CD4-positive, alpha-beta memory T cell (primary cell): ENCODE results near the gene BDNF. TPM values are rescaled to one million over a fixed set of nuclear protein-coding genes. Genes with fewer than 3 reads are reported as not detected.
A peak's percentile ranks its signal among the peaks of the same experiment; 100 is the strongest.

Source experiments
- CTCF ChIA-PET: fragments of 350-600 bp; sonication (Branson Sonifier 250); formaldehyde crosslinking; loops from one replicate; lab custom pipeline; 2021; ENCODE audit warnings: inconsistent platforms; ENCODE audit not compliant: partially characterized antibody; lab: Charles Lee
- POLR2A ChIA-PET: fragments of 350-600 bp; sonication (Branson Sonifier 250); formaldehyde crosslinking; loops from one replicate; lab custom pipeline; 2021; ENCODE audit not compliant: partially characterized antibody; lab: Charles Lee
- DNase-seq, 5 donors: peaks; one replicate each; pipeline versions ENCODE4 v3.0.0 to v3.0.0-alpha.2; 2020 to 2022; ENCODE audit warnings: mixed read lengths in 1 of 5
- H3K27ac ChIP-seq: one replicate; pipeline ENCODE4 v1.7.0; 2013; ENCODE audit warnings: low read depth, low read length
- H3K27me3 ChIP-seq: 2 replicates; pipeline ENCODE4 v1.7.0; 2013; ENCODE audit warnings: mild to moderate bottlenecking, low read length, moderate library complexity; ENCODE audit not compliant: insufficient read depth
- H3K36me3 ChIP-seq: 2 replicates; pipeline ENCODE4 v1.7.0; 2013; ENCODE audit warnings: mild to moderate bottlenecking, low read length, moderate library complexity; ENCODE audit not compliant: insufficient read depth
- H3K4me1 ChIP-seq: 2 replicates; pipeline ENCODE4 v1.7.0; 2013; ENCODE audit warnings: mild to moderate bottlenecking, low read length, moderate library complexity; ENCODE audit not compliant: insufficient read depth
- H3K4me3 ChIP-seq, 2 donors: one replicate each; pipeline ENCODE4 v1.7.0; 2013; ENCODE audit warnings: low read length in 2 of 2, mild to moderate bottlenecking in 1 of 2
- H3K9me3 ChIP-seq, 2 donors: one replicate each; pipeline ENCODE4 v1.7.0; 2013; ENCODE audit warnings: low read length in 2 of 2, control low read depth in 1 of 2; ENCODE audit not compliant: control insufficient read depth in 1 of 2
- H3K27ac Mint-ChIP-seq, 7 donors: one replicate each; pipeline ENCODE4 v1.8.0; 2020 to 2021; ENCODE audit warnings: mixed read lengths in 7 of 7, mild to moderate bottlenecking in 6 of 7, inconsistent platforms in 3 of 7, moderate library complexity in 3 of 7
- H3K27me3 Mint-ChIP-seq, 2 donors: one replicate each; pipeline ENCODE4 v1.8.0; 2020 to 2021; ENCODE audit warnings: mixed read lengths in 2 of 2
- H3K36me3 Mint-ChIP-seq, 2 donors: one replicate each; pipeline ENCODE4 v1.8.0; 2020 to 2021; ENCODE audit warnings: mixed read lengths in 2 of 2, inconsistent platforms in 1 of 2, mild to moderate bottlenecking in 1 of 2
- H3K4me1 Mint-ChIP-seq, 4 donors: one replicate each; pipeline ENCODE4 v1.8.0; 2020 to 2021; ENCODE audit warnings: mixed read lengths in 4 of 4, mild to moderate bottlenecking in 1 of 4
- H3K4me3 Mint-ChIP-seq, 8 donors: one replicate each; pipeline ENCODE4 v1.8.0; 2020 to 2021; ENCODE audit warnings: mixed read lengths in 8 of 8, mild to moderate bottlenecking in 7 of 8, moderate library complexity in 6 of 8, inconsistent platforms in 3 of 8
- H3K9me3 Mint-ChIP-seq, 8 donors: one replicate each; pipeline ENCODE4 v1.8.0; 2020 to 2021; ENCODE audit warnings: mixed read lengths in 8 of 8, mild to moderate bottlenecking in 5 of 8, inconsistent platforms in 3 of 8, moderate library complexity in 1 of 8
- intact Hi-C: fragments of 100-400 bp; cut with micrococcal nuclease; formaldehyde crosslinking; loops from one replicate; pipeline ENCODE4 v1.15.1; 2023
- polyA plus RNA-seq, 2 donors: library from polyadenylated mRNA; unstranded; fragments of 300-500 nt; fragmentation: Illumina TruSeq; gene quantifications; one replicate each; pipeline ENCODE4 v1.2.3, GENCODE V29; 2021
- total RNA-seq, 2 experiments: library from RNA; stranded (reverse); gene quantifications; one replicate each; pipeline ENCODE4 v1.2.3, GENCODE V29; 2021

BDNF gene
- total and polyA plus RNA-seq, 4 experiments from 2014 or later = not detected

DNA sequence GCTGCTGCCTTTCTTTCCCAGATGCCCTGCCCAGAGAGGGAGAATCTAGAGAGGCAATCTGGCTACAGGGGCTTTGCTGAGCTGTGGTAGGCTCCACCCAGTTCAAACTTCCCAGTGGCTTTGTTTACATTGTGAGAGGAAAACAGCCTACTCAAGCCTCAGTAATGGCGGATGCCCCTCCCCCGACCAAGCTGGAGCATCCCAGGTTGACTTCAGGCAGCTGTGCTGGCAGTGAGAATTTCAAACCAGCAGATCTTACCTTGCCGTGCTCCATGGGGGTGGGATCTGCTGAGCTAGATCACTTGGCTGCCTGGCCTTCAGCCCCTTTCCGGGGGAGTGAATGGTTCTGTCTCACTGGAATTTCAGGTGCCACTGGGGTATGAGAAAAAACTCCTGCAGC, 12.2 kb downstream of the BDNF start:
- H3K4me3 ChIP-seq = no peak overlapping the region
- DNase-seq = no peak
- POLR2A ChIA-PET = no interaction called here
- no peak overlapping the region for H3K27ac ChIP-seq
- intact Hi-C loops = no loop called here
- no peaks in the 10 kb centered on the region for H3K36me3 ChIP-seq
- H3K9me3 ChIP-seq = no peaks in the 10 kb centered on the region
- no peaks in the 10 kb centered on the region for H3K4me1 ChIP-seq
- Mint-ChIP-seq H3K27ac (no peak overlapping the region), H3K4me1 (no peaks in the 10 kb centered on the region), H3K9me3 (peaks cover 0 to 9% (median 3%) of the 10 kb centered on the region in 8 donors), H3K4me3 (no peak overlapping the region), H3K36me3 (no peaks in the 10 kb centered on the region), H3K27me3 (peaks cover 0 to 1% of the 10 kb centered on the region in 2 donors)
- no peaks in the 10 kb centered on the region for H3K27me3 ChIP-seq
- CTCF ChIA-PET = interaction anchor here (1.6 kb wide), 1 partner anchor 13 kb away, joined by 3 read pairs; no protein-coding TSS in a partner anchor

DNA sequence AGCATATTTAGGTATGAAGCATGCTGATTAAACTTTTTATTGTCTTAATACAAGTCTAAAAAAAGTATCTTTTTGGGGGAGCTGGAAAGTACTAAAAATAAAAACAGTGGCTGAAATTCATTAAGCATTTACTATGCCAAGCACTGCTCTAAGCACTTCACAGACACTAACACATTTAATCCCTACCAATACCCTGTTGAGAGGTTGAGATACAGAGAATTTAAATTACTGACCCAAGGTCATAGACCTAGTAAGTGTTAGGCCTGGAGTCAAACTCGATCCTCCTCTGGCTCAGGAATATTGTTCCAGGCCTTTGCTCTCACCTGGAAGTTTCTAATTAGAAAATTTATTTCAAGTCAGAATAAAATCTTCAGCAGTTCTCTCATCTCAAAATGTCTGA, 18.6 kb downstream of the BDNF start:
- Mint-ChIP-seq H3K4me1 (no peaks in the 10 kb centered on the region), H3K27me3 (peaks cover 0 to 1% of the 10 kb centered on the region in 2 donors), H3K4me3 (no peak overlapping the region), H3K27ac (no peak overlapping the region), H3K36me3 (peaks cover 0 to 3% of the 10 kb centered on the region in 2 donors), H3K9me3 (peaks cover 0 to 9% (median 2%) of the 10 kb centered on the region in 8 donors)
- H3K4me3 ChIP-seq = no peak overlapping the region
- no peaks in the 10 kb centered on the region for H3K27me3 ChIP-seq
- intact Hi-C loops = no loop called here
- H3K27ac ChIP-seq = no peak overlapping the region
- CTCF ChIA-PET = no interaction called here
- H3K36me3 ChIP-seq = no peaks in the 10 kb centered on the region
- no peaks in the 10 kb centered on the region for H3K4me1 ChIP-seq
- H3K9me3 ChIP-seq = no peaks in the 10 kb centered on the region
- POLR2A ChIA-PET = no interaction called here
- no peak for DNase-seq

DNA sequence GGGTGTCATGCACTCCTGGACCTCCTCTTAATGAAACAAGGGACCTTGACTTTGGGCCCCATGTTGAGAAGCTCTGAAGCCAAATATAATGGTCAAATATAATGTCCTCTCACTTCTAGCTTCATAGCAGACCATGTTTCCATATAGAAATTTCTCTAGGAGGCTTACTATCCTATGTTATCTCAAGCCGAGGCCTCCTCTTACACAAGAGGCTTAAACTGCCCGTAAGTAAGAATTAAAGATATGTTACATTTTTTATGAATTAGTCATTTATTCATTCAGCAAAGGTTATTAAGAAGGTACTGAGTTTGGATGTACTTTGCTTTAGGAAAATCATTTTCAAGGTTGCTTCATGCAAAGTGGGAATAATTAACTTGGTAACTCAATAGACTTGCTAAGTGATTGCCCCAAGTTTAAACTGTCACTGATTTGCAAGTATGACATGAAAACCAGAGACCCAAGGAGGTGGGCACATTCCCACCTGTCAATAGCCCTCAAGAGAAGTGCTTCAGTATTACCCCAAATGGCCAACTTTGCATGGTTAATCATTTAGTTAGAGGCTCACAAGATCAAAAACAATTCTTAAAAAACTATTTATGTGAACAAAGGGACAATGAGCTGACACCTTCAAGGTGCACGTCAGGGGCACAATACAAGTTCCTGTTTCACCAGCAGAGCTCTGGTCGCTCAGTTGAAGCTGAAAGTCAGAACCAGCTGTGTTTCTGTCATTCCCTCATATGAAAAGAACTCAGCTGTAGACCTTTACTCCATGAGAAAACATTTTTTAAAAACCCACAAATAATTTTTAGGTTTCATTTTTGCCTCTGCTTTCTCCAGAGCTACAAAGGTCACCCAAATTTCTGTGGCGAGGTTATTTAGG, 20.9 kb downstream of the BDNF start:
- no peak overlapping the region for H3K4me3 Mint-ChIP-seq
- no peaks in the 10 kb centered on the region for H3K4me1 Mint-ChIP-seq
- H3K9me3 ChIP-seq = no peaks in the 10 kb centered on the region
- intact Hi-C loops = no loop called here
- H3K4me3 ChIP-seq = no peak overlapping the region
- H3K27me3 Mint-ChIP-seq = no peaks in the 10 kb centered on the region
- H3K27me3 ChIP-seq = no peaks in the 10 kb centered on the region
- no peaks in the 10 kb centered on the region for H3K4me1 ChIP-seq
- H3K36me3 ChIP-seq = no peaks in the 10 kb centered on the region
- H3K27ac Mint-ChIP-seq = peak overlapping the region in 1 of 7 donors; percentile 9
- no peak overlapping the region for H3K27ac ChIP-seq
- H3K9me3 Mint-ChIP-seq = peaks cover 0 to 9% (median 2%) of the 10 kb centered on the region in 8 donors
- H3K36me3 Mint-ChIP-seq = peaks cover 0 to 3% of the 10 kb centered on the region in 2 donors
- ChIA-PET CTCF (no interaction called here), POLR2A (no interaction called here)
- no peak for DNase-seq

DNA sequence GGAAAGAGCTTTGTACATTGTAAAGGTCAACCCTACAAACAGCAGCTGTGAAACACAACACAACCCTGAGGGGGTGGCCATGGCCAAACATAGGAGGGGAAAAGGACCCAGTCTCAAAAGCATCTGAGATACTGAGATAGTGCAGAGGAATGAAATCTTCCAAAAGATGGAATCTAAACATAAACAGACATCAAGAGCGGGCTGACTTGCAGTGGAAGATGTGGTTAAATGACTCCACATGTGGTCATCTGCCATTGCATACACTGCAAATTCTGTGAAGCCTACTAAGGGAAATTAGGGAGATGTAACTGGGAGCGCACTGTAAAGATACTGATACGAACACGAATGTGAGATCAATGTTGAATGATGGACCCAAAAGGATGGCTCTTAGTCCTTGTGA, 22.0 kb downstream of the BDNF start:
- Mint-ChIP-seq H3K27me3 (no peaks in the 10 kb centered on the region), H3K36me3 (peaks cover 0 to 3% of the 10 kb centered on the region in 2 donors), H3K27ac (no peak overlapping the region), H3K4me3 (no peak overlapping the region), H3K4me1 (no peaks in the 10 kb centered on the region), H3K9me3 (peaks cover 0 to under 1% (median 0%) of the 10 kb centered on the region in 8 donors)
- no peaks in the 10 kb centered on the region for H3K27me3 ChIP-seq
- CTCF ChIA-PET = no interaction called here
- no peak overlapping the region for H3K4me3 ChIP-seq
- H3K9me3 ChIP-seq = no peaks in the 10 kb centered on the region
- no peaks in the 10 kb centered on the region for H3K36me3 ChIP-seq
- intact Hi-C loops = no loop called here
- no peak overlapping the region for H3K27ac ChIP-seq
- no peaks in the 10 kb centered on the region for H3K4me1 ChIP-seq
- no peak for DNase-seq
- POLR2A ChIA-PET = no interaction called here

DNA sequence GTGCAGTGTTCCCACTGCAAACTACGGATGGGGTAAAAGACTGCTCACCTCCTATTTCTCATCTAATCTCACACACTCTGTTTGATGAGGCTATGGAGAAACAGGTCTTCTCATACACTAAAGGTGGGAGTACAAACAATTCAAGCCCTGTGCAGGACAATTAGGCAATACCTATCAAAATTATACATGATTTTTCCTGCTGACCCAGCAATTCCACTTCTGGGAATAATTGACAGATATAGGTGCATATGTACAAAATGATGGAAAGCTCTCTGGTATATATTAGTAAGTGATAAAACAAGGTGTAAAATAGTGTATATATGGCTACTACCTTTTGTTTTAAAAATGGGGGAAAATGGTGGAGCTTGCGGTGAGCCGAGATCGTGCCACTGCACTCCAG, 23.1 kb downstream of the BDNF start:
- Mint-ChIP-seq H3K4me1 (no peaks in the 10 kb centered on the region), H3K4me3 (no peak overlapping the region), H3K27me3 (no peaks in the 10 kb centered on the region), H3K9me3 (peaks cover 0 to 4% (median 0%) of the 10 kb centered on the region in 8 donors), H3K27ac (no peak overlapping the region), H3K36me3 (peaks cover 0 to 3% of the 10 kb centered on the region in 2 donors)
- Histone ChIP-seq H3K36me3 (no peaks in the 10 kb centered on the region), H3K27ac (no peak overlapping the region), H3K27me3 (no peaks in the 10 kb centered on the region), H3K4me1 (no peaks in the 10 kb centered on the region), H3K4me3 (no peak overlapping the region), H3K9me3 (no peaks in the 10 kb centered on the region)
- no peak for DNase-seq
- intact Hi-C loops = no loop called here
- CTCF ChIA-PET = no interaction called here
- POLR2A ChIA-PET = no interaction called here

DNA sequence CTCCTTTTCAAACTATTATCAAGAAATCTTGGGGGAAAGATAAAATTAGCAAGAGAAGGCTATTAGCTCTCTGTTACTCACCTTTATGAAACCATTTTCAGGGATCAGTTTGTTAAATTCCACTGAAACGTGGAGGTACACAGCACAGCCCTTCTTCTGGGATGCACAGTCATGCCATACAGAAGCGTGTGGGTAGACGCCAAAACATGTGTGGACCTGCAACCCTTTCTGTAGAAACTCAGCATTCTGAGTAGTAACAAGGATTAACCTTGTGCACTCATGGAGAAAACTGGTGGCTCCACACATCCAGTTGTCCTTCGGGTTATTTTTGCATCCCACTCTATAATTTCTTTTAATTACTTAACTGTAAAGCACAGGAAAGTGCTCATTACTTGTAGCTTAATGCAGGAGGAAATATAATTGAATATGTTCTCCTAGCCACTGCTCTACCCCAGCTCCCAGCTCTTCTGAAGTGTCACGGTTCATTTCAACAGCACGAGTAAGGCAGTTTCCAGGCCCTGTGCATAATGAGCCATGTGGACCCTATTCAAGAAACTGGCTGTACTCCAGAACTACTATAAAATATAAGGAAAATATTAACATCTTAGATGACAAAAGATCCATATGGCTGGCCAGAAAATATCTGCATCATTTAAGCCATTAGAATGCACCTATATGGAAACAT, 26.1 kb downstream of the BDNF start:
- Histone ChIP-seq H3K4me1 (no peaks in the 10 kb centered on the region), H3K27ac (no peak overlapping the region), H3K27me3 (no peaks in the 10 kb centered on the region), H3K4me3 (no peak overlapping the region), H3K9me3 (no peaks in the 10 kb centered on the region), H3K36me3 (no peaks in the 10 kb centered on the region)
- Mint-ChIP-seq H3K4me1 (no peaks in the 10 kb centered on the region), H3K27ac (no peak overlapping the region), H3K36me3 (peaks cover 0 to 3% of the 10 kb centered on the region in 2 donors), H3K4me3 (no peak overlapping the region), H3K9me3 (peaks cover 0 to 9% (median under 1%) of the 10 kb centered on the region in 8 donors), H3K27me3 (no peaks in the 10 kb centered on the region)
- ChIA-PET POLR2A (no interaction called here), CTCF (interaction anchor here (1.0 kb wide), 1 partner anchor 14 kb away, joined by 3 read pairs; no protein-coding TSS in a partner anchor)
- DNase-seq = no peak
- intact Hi-C loops = no loop called here

DNA sequence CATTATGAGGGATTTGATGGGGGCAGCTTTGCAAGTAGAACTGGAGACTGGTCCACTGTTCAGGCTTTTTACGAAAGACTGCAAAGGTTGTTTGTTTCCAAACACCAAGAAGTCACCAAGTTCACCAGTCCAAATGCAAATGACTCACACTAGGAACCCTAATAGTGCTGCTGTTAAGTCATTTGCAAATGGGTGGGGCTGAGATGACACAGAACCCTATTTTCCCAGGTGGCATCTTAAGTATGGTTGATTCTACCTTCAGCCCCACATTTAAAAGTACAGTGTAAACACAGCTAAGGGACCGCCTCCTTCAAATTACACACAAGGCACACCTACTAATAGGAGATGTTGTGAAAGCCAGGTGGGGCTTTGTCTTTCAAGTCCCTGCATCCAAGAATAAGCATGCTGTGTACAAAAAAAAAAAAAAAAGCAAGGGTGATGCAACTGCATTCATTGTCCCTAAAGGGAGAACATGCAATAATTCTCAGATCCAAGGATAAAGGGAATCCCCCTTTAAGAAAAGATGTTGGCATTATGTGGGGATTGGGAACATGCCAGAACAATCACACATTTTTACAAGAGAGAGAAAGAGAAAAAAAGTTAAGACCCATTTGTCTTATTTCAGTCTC, 27.3 kb downstream of the BDNF start:
- Histone ChIP-seq H3K9me3 (no peaks in the 10 kb centered on the region), H3K4me1 (no peaks in the 10 kb centered on the region), H3K36me3 (no peaks in the 10 kb centered on the region), H3K27me3 (no peaks in the 10 kb centered on the region), H3K4me3 (no peak overlapping the region), H3K27ac (no peak overlapping the region)
- Mint-ChIP-seq H3K27ac (no peak overlapping the region), H3K4me1 (no peaks in the 10 kb centered on the region), H3K27me3 (no peaks in the 10 kb centered on the region), H3K36me3 (no peaks in the 10 kb centered on the region), H3K9me3 (peaks cover 0 to 12% (median 5%) of the 10 kb centered on the region in 8 donors), H3K4me3 (no peak overlapping the region)
- ChIA-PET POLR2A (no interaction called here), CTCF (no interaction called here)
- intact Hi-C loops = no loop called here
- DNase-seq = no peak
